OCI-LY7 (cell line): ENCODE results near the gene CEBPB. TPM values are rescaled to one million over a fixed set of nuclear protein-coding genes. Genes with fewer than 3 reads are reported as not detected.

Experiments used
- BruUV-seq: library from RNA; stranded (reverse); fragments of 400-500 nt; replicated peaks from 2 replicates; lab custom pipeline; 2021; lab: Mats Ljungman, UMichigan
- CTCF ChIA-PET: fragments of 300-600 bp; sonication (Branson Sonifier 250); formaldehyde crosslinking; loops from one replicate; lab custom pipeline; 2022; ENCODE audit warnings: antibody characterized with exemption; ENCODE audit not compliant: unreplicated experiment; lab: Charles Lee
- POLR2A ChIA-PET: fragments of 300-600 bp; sonication (Branson Sonifier 250); formaldehyde crosslinking; loops from one replicate; lab custom pipeline; 2022; ENCODE audit warnings: antibody characterized with exemption; lab: Charles Lee
- DNase-seq: peaks from one replicate; pipeline ENCODE4 v3.0.0-alpha.2; 2015; ENCODE audit warnings: low spot score
- H2AFZ ChIP-seq: fragments of 200-600 bp; sonication (generic), shearing (Covaris generic); 2 replicates; pipeline ENCODE4 v1.6.1; 2014; ENCODE audit warnings: mild to moderate bottlenecking, antibody characterized with exemption, low read length, moderate library complexity
- H3K27ac ChIP-seq: fragments of 200-600 bp; sonication (generic); 2 replicates; pipeline ENCODE4 v1.5.1; 2014; ENCODE audit warnings: mixed run types, low read depth, mild to moderate bottlenecking, moderate library complexity, low read length, inconsistent platforms; ENCODE audit not compliant: poor library complexity, severe bottlenecking
- H3K36me3 ChIP-seq: fragments of 200-600 bp; sonication (generic); 2 replicates; pipeline ENCODE4 v1.6.1; 2014; ENCODE audit warnings: mild to moderate bottlenecking, antibody characterized with exemption, low read length, moderate library complexity, mixed read lengths; ENCODE audit not compliant: insufficient read depth
- H3K4me1 ChIP-seq: fragments of 200-600 bp; sonication (generic); 2 replicates; pipeline ENCODE4 v1.5.1; 2014; ENCODE audit warnings: mild to moderate bottlenecking, low read length; ENCODE audit not compliant: insufficient read depth, poor library complexity, severe bottlenecking
- H3K4me2 ChIP-seq: fragments of 200-600 bp; sonication (generic); 2 replicates; pipeline ENCODE4 v1.6.1; 2014; ENCODE audit warnings: mild to moderate bottlenecking, low read length
- H3K4me3 ChIP-seq: fragments of 200-600 bp; sonication (generic); 2 replicates; pipeline ENCODE4 v1.5.1; 2014; ENCODE audit warnings: mild to moderate bottlenecking, low read depth, low read length; ENCODE audit not compliant: poor library complexity, severe bottlenecking
- H3K79me2 ChIP-seq: fragments of 200-600 bp; sonication (generic); 2 replicates; pipeline ENCODE4 v1.6.1; 2016; ENCODE audit warnings: low read depth, mild to moderate bottlenecking, low read length, moderate library complexity, mixed read lengths; ENCODE audit not compliant: insufficient read depth
- H3K9me2 ChIP-seq: fragments of 200-600 bp; sonication (generic); 2 replicates; pipeline ENCODE4 v1.6.1; 2016; ENCODE audit warnings: mild to moderate bottlenecking, low read length, mixed read lengths; ENCODE audit not compliant: insufficient read depth
- H3K9me3 ChIP-seq: fragments of 200-600 bp; sonication (generic); 2 replicates; pipeline ENCODE4 v1.6.1; 2014; ENCODE audit warnings: mild to moderate bottlenecking, mixed run types, low read length, mixed read lengths
- H4K20me1 ChIP-seq: fragments of 200-600 bp; sonication (generic); 2 replicates; pipeline ENCODE4 v1.6.1; 2014; ENCODE audit warnings: mild to moderate bottlenecking, antibody characterized with exemption, low read length, moderate library complexity, mixed read lengths; ENCODE audit not compliant: insufficient read depth
- EZH2phosphoT487 ChIP-seq: fragments of 200-600 bp; sonication (generic); IDR thresholded peaks from 2 replicates; pipeline ENCODE4 v1.6.1; 2018; ENCODE audit warnings: low read depth, borderline replicate concordance, mild to moderate bottlenecking, mixed run types, antibody characterized with exemption, low read length, moderate library complexity, mixed read lengths
- intact Hi-C: fragments of 100-400 bp; cut with micrococcal nuclease; formaldehyde crosslinking; loops from one replicate; pipeline ENCODE4 v1.10.0; 2022; ENCODE audit not compliant: unreplicated experiment
- total RNA-seq, 2 experiments: library from RNA; depleted of rRNA in 1 of 2; stranded (reverse); fragments of >200 nt in 1 of 2; shearing (Covaris generic) in 1 of 2; gene quantifications; 2 replicates each; pipeline ENCODE4 v1.2.3, GENCODE V29; 2014 to 2022
- TF ChIP-seq, protein P1 (sequence below): fragments of 200-600 bp; sonication (generic); conservative IDR thresholded peaks from 2 replicates; pipeline ENCODE4 v1.5.1; 2014; ENCODE audit warnings: mild to moderate bottlenecking, antibody characterized with exemption, low read length, moderate library complexity, mixed read lengths

CEBPB gene
- total RNA-seq, 2 experiments from 2014 or later, result 47.6 to 48.4 TPM

DNA sequence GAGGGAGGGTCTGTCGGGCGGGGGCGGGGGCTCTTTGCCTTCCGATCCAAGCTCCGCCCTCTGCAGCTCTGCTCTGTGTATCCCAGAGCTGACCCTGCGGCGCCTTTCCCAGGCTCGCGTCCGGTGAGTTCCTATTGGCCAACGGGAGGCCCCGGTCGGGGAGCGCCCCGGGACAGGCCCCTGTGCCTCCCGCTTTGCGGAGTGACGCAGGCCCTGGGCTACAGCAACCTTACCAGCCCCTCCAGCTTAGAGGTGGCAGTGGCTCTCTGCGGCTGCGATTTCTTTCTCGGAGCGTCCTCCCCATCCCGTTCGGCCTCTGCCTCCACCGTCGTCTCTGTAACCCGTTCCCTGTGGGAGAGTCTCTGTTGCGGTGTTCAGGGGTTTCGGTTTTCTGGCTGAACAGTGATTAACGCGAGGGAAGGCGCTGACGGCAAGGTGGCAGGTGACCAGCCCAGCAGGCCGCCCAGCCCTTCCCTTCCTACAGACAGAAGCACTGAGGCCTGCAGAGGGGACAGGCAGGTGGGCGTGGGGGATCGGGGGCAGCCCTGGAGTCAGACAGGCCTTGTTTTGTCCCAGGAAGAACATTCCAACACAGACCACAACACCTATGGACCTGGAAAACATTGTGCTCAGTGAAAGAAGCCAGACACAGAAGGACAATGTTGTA, 18.1 kb upstream of the CEBPB start:
- no peak overlapping the region for H2AFZ ChIP-seq
- no peak for TF ChIP-seq EZH2phosphoT487
- TF ChIP-seq, protein P1, sequence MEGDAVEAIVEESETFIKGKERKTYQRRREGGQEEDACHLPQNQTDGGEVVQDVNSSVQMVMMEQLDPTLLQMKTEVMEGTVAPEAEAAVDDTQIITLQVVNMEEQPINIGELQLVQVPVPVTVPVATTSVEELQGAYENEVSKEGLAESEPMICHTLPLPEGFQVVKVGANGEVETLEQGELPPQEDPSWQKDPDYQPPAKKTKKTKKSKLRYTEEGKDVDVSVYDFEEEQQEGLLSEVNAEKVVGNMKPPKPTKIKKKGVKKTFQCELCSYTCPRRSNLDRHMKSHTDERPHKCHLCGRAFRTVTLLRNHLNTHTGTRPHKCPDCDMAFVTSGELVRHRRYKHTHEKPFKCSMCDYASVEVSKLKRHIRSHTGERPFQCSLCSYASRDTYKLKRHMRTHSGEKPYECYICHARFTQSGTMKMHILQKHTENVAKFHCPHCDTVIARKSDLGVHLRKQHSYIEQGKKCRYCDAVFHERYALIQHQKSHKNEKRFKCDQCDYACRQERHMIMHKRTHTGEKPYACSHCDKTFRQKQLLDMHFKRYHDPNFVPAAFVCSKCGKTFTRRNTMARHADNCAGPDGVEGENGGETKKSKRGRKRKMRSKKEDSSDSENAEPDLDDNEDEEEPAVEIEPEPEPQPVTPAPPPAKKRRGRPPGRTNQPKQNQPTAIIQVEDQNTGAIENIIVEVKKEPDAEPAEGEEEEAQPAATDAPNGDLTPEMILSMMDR, result no peak
- no peak overlapping the region for H3K4me3 ChIP-seq
- no peak overlapping the region for H3K27ac ChIP-seq
- no TSS peak for BruUV-seq
- no peaks in the 10 kb centered on the region for H3K9me2 ChIP-seq
- no peaks in the 10 kb centered on the region for H3K4me1 ChIP-seq
- no peak for DNase-seq
- H3K36me3 ChIP-seq, result no peaks in the 10 kb centered on the region
- CTCF ChIA-PET, result interaction anchor here (0.6 kb wide), 1 partner anchor 13 kb away, joined by 3 read pairs; no protein-coding TSS in a partner anchor
- intact Hi-C loops, result no loop called here
- H3K4me2 ChIP-seq, result no peak overlapping the region
- H4K20me1 ChIP-seq, result no peaks in the 10 kb centered on the region
- no peaks in the 10 kb centered on the region for H3K9me3 ChIP-seq
- no peaks in the 10 kb centered on the region for H3K79me2 ChIP-seq
- POLR2A ChIA-PET, result no interaction called here

DNA sequence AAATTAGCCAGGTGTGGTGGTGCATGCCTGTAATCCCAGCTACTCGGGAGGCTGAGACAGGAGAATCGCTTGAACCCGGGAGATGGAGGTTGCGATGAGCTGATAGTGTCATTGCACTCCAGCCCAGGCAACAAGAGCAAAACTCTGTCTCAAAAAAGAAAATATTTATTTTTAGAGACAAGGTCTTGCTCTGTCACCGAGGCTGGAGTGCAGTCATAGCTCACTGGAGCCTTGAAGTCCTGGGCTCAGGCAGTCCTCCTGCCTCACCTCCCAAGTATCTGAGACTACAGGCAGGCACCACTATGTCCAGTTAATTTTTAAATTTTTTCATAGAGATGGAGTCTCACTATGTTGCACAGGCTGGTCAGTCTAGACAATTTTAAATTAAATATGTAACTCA, 16.2 kb upstream of the CEBPB start:
- no TSS peak for BruUV-seq

More for the DNA sequence above, 16.2 kb upstream of the CEBPB start:
- TF ChIP-seq, protein P1, result no peak
- no peak for TF ChIP-seq EZH2phosphoT487
- intact Hi-C loops, result no loop called here
- no peak overlapping the region for H2AFZ ChIP-seq
- no peaks in the 10 kb centered on the region for H3K79me2 ChIP-seq
- no peak overlapping the region for H3K4me3 ChIP-seq
- no peaks in the 10 kb centered on the region for H3K4me1 ChIP-seq
- H3K9me3 ChIP-seq, result no peaks in the 10 kb centered on the region
- no peaks in the 10 kb centered on the region for H3K9me2 ChIP-seq
- H3K36me3 ChIP-seq, result no peaks in the 10 kb centered on the region
- ChIA-PET CTCF (no interaction called here), POLR2A (no interaction called here)
- no peaks in the 10 kb centered on the region for H4K20me1 ChIP-seq
- no peak for DNase-seq
- H3K4me2 ChIP-seq, result no peak overlapping the region
- H3K27ac ChIP-seq, result no peak overlapping the region
